Gastroesophageal sphincter (tissue), 3 donors: ENCODE data around the gene BDH2.

Source experiments
- EP300 ChIP-seq: sonication (generic); formaldehyde crosslinking; IDR thresholded peaks from one replicate; pipeline ENCODE4 v1.6.1; 2017; ENCODE audit warnings: antibody characterized with exemption, mild to moderate bottlenecking
- POLR2A ChIP-seq, 2 donors: fragments of 450-650 bp; IDR thresholded peaks; one replicate each; pipeline ENCODE4 v1.6.1; 2017; ENCODE audit warnings: antibody characterized with exemption in 2 of 2, mild to moderate bottlenecking in 2 of 2, moderate library complexity in 1 of 2
- TF ChIP-seq, protein P1 (sequence below), 4 experiments: fragments of 200-600 bp in 2 of 4; fragments of 450-650 bp in 2 of 4; sonication (generic) in 1 of 4; IDR thresholded peaks; one replicate each; pipeline ENCODE4 v1.5.1; 2017 to 2019; ENCODE audit warnings: antibody characterized with exemption in 4 of 4, mild to moderate bottlenecking in 2 of 4, moderate library complexity in 2 of 4

DNA sequence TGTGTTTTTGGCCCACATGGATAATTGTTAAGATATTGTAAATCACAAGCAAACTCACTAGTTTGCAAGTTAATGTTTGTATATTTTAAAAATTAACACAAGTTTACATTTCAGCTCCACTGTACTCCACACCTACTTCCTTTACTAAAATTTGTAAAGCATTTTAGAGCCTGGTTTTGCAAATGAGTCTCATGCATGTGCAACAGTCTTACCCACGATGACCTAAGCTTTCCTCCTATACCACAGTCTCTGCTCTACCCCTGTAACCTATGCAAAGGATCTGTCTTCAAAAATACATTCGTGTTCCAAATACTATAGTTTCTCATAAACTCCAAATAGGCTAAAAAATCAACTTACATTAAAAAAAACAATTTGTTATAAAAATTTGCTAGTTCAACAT lies 10.2 kb downstream of the BDH2 start:
- TF ChIP-seq, protein P1, sequence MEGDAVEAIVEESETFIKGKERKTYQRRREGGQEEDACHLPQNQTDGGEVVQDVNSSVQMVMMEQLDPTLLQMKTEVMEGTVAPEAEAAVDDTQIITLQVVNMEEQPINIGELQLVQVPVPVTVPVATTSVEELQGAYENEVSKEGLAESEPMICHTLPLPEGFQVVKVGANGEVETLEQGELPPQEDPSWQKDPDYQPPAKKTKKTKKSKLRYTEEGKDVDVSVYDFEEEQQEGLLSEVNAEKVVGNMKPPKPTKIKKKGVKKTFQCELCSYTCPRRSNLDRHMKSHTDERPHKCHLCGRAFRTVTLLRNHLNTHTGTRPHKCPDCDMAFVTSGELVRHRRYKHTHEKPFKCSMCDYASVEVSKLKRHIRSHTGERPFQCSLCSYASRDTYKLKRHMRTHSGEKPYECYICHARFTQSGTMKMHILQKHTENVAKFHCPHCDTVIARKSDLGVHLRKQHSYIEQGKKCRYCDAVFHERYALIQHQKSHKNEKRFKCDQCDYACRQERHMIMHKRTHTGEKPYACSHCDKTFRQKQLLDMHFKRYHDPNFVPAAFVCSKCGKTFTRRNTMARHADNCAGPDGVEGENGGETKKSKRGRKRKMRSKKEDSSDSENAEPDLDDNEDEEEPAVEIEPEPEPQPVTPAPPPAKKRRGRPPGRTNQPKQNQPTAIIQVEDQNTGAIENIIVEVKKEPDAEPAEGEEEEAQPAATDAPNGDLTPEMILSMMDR (IDR thresholded peaks at IDR 0.05) = no peak
- TF ChIP-seq POLR2A (IDR thresholded peaks at IDR 0.05) (no peak), EP300 (no peak)
